GM18951 (cell line): ENCODE data around the gene ZFHX3.

Source experiments
- POLR2A ChIP-seq: IDR thresholded peaks from 4 replicates; pipeline ENCODE4 v1.6.1; 2011; ENCODE audit warnings: mild to moderate bottlenecking; ENCODE audit not compliant: insufficient read length, insufficient read depth; ENCODE audit errors: extremely low read depth
- in situ Hi-C: fragments of 300-500 bp; cut with MboI; formaldehyde crosslinking; loops from one replicate; pipeline ENCODE4 v1.12.0; 2022; ENCODE audit warnings: low sequenced_read_pairs, mixed read lengths, inconsistent platforms; ENCODE audit not compliant: unreplicated experiment

ZFHX3 gene

DNA sequence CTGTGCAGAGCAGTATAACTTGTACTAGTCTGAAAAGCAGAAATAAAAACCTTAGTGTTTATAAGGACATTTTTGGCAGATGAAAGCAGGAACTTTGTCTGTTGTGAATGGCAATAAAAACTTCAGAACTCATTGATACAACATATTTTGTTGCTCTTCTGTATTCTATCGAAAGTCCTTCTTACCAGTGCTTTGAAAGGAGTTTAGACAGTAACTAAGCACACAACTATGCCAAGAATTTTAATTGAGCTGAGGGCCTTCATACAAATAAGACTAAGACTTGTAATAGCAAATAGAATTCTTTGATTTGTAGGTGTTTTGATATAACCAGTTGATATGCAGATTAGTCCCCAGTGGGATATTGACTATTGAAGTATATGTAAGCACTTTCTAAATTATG is 308.4 kb downstream of the ZFHX3 start:
- TF ChIP-seq POLR2A = no peak
- in situ Hi-C loops = no loop called here

DNA sequence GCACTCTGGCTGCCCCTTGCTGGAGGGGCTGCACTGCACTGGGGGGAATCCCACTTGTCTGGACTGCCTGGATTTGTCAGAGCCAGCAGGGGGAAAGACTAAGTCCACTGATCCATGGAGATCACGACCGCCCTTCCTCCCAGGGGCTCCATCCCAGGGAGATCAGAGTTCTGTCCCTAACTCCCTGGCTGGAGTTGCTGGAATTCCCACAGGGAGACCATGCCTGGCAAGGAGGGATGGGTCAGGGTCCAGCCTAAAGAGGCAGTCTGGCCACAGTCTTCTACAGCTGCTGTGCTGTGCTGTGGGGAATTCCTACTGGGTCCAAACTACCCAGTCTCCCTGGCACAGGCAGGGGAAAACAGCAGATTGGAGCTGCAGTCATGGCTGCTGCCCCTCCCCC is 311.9 kb downstream of the ZFHX3 start:
- in situ Hi-C loops = no loop called here

More for the DNA sequence above, 311.9 kb downstream of the ZFHX3 start:
- no peak for TF ChIP-seq POLR2A
